NK-92 (cell line): ENCODE measurements around the gene HK2.
"Not testable (repeated sequence)": the region's sequence is repeated elsewhere in the genome, so short reads cannot be mapped to it uniquely, and the experiment has no call there.

Experiments used
- DNase-seq: peaks from one replicate; lab custom pipeline; 2025; ENCODE audit not compliant: unreplicated experiment; lab: John Stamatoyannopoulos, UW

HK2 gene

GRCh38 chr2:74893332-74893731 lies 59.4 kb downstream of the HK2 start:
- no peak for DNase-seq

- no peak for DNase-seq
Measured at GRCh38 chr2:74894272-74894981, 60.5 kb downstream of the HK2 start.

GRCh38 chr2:74895001-74895400 lies 61.1 kb downstream of the HK2 start:
- no peak for DNase-seq

- no peak for DNase-seq
Measured at GRCh38 chr2:74896232-74896631, 62.3 kb downstream of the HK2 start.

- not testable (repeated sequence) for DNase-seq
Measured at GRCh38 chr2:74900225-74900624, 66.3 kb downstream of the HK2 start.

- no peak for DNase-seq
Measured at GRCh38 chr2:74902281-74902860, 68.4 kb downstream of the HK2 start.

DNA sequence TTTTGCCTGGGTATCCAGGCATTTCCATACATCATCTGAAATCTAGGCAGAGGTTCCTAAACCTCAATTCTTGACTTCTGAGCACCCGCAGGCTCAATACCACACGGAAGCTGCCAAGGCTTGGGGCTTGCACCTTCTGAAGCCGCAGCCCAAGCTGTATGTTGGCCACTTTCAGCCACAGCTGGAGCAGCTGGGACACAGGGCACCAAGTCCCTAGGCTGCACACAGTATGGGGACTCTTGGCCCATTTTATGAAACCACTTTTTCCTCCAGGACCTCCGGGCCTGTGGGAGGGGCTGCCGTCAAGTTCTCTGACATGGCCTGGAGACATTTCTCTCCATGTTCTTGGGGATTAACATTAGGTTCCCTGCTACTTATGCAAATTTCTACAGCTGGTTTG lies 72.5 kb downstream of the HK2 start:
- no peak for DNase-seq

DNA sequence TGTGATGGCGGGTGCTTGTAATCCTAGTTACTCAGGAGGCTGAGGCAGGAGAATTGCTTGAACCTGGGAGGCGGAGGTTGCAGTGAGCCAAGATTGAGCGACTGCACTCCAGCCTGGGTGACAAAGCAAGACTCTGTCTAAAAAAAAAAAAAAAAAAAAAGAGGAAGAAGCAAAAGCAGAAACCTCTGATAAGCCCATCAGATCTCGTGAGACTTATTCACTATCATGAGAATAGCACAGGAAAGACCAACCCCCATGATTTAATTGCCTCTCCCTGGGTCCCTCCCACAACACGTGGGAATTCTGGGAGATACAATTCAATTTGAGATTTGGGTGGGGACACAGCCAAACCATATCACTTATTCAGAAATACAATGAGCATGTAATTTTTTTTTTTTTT lies 73.6 kb downstream of the HK2 start:
- DNase-seq: not testable (repeated sequence)

GRCh38 chr2:74908748-74909444 lies 75.0 kb downstream of the HK2 start:
- DNase-seq: no peak

- DNase-seq: no peak
Measured at GRCh38 chr2:74910245-74910644, 76.3 kb downstream of the HK2 start.

- no peak for DNase-seq
Measured at GRCh38 chr2:74911061-74911460, 77.1 kb downstream of the HK2 start.

DNA sequence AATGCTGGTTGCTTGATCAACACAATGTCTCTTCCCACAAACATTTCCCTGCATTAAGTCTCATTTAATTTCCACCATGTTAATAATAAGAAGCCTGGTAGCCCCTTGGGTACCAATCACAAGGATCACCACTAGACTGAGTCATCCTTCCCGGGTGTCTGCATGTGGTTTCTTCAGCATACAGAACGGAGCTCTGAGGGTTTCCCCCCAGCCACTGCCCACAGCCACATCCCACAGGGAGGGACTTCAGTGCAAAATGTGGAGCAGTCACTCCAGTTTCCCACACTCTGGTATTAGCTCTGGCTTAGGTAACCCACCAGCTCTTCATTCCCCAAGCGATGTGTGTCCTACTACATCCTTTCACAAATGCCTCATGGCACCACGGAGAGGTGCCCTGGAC lies 81.8 kb downstream of the HK2 start:
- no peak for DNase-seq

- DNase-seq: no peak
Measured at GRCh38 chr2:74916394-74916793, 82.5 kb downstream of the HK2 start.

GRCh38 chr2:74917702-74918619 lies 84.0 kb downstream of the HK2 start:
- DNase-seq: no peak

GRCh38 chr2:74919827-74920226 lies 85.9 kb downstream of the HK2 start:
- no peak for DNase-seq

DNA sequence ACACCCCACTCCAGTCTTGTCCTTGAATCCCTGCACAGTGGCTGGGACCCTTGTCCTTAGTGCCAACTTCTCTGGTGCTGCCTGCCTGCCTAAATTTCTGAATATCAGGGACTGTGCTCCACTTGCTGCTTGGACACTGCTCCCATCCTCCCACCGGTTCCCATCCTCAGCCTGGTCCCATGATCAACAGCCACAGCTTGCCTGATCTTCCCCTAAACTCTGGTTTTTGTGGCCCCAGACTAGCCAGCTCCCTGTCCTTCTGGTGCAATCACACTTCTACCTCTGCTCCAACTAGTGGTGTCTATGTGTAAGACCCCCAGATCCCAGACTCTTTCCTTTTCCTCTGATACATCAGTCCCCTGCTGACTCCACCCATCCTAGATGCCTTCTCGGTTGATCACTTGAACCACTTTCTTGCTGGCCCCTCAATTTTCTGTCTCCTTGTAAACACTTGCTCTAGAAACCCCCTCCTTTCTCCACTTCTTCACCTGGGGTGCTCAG lies 87.4 kb downstream of the HK2 start:
- no peak for DNase-seq

GRCh38 chr2:74922592-74923227 lies 88.8 kb downstream of the HK2 start:
- no peak for DNase-seq

DNA sequence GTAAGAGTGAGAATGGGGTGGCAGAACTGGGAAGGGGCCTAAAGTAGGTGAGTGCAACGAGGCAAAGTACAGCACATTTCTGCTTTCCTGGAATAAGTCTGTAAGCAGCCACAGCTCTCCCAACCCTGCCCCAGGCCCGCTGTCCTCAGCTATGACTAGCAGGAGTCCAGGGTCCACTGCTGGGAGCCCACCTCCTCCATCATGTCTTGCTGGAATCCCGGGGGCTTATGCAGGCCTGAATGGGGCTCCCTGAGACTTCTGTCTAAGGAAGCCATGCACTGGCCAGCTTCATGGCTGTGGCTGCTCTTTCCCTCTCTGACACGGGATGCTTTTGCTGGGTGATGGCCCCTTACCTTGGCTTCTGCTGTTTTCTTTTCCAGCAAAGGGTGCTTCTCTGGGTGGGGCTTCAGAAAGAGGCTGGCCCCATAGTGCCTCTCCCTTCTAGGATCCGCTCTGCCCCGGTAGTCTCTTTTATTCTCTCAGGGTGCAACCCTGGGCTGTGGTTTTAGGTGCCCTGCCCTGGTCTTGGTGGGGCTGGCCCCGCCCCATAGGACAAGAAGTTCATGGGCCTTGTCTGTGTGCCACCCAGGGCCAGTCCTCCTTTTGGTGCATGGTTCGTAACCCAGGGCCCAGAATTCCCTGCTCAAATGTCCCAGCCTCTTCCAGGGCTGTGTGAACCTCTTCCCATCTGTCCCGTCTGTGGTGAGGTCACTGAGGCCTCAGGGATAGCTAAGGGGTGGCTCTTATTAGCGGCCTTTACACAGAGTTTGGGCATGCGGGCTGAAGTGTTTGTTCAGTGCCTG lies 90.7 kb downstream of the HK2 start:
- DNase-seq: no peak

- no peak for DNase-seq
Measured at GRCh38 chr2:74925361-74925786, 91.4 kb downstream of the HK2 start.

DNA sequence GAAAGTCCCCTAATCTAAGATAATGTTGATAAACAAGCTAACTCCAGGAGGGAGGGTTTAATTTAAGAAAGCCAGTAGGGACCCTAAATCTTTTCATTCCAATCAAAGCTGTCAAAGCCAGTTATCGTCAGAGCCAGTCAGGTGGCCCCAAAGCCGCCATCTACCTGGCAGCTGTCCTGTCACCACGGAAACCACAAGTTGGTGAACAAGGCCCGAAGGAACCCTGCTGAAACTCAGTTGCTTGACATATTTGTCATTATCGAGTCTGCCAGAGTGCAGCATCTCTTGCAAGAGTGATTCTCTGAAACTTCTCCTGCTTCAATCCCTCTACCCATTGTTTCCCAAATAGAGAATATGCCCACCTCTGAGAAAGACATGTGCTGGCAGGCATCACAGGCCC lies 93.7 kb downstream of the HK2 start:
- DNase-seq: no peak
